Panc1 (cell line): ENCODE data around the gene RAC3. TPM values are rescaled to one million over a fixed set of nuclear protein-coding genes. Genes with fewer than 3 reads are reported as not detected.

Experiments used
- ATAC-seq: fragments of 200-7000 bp; cut with Tn5 transposase; 2 replicates; pipeline ENCODE4 v1.9.1; 2020; ENCODE audit warnings: mild to moderate bottlenecking, moderate library complexity
- BruUV-seq: library from RNA; stranded (reverse); fragments of 400-500 nt; replicated peaks from 2 replicates; lab custom pipeline; 2021; lab: Mats Ljungman, UMichigan
- CTCF ChIA-PET: fragments of 300-600 bp; sonication (Branson Sonifier 250); formaldehyde crosslinking; loops from one replicate; lab custom pipeline; 2022; ENCODE audit warnings: antibody characterized with exemption; lab: Charles Lee
- POLR2A ChIA-PET: fragments of 300-600 bp; sonication (Branson Sonifier 250); formaldehyde crosslinking; loops from one replicate; lab custom pipeline; 2022; ENCODE audit warnings: antibody characterized with exemption; lab: Charles Lee
- DNase-seq: peaks from one replicate; pipeline ENCODE4 v3.0.0-alpha.2; 2010; ENCODE audit warnings: low read depth, low spot score
- H3K27ac ChIP-seq: 2 replicates; pipeline ENCODE4 v1.5.1; 2011; ENCODE audit warnings: mild to moderate bottlenecking, low read length, inconsistent platforms
- H3K27me3 ChIP-seq: fragments of 200-500 bp; sonication (Bioruptor generic); 2 replicates; pipeline ENCODE4 v1.6.0; 2014; ENCODE audit warnings: low read length, inconsistent platforms; ENCODE audit not compliant: control insufficient read depth, insufficient read depth
- H3K36me3 ChIP-seq: fragments of 200-500 bp; sonication (Bioruptor generic); 2 replicates; pipeline ENCODE4 v1.5.1; 2014; ENCODE audit warnings: inconsistent platforms, mild to moderate bottlenecking, low read length, moderate library complexity; ENCODE audit not compliant: control insufficient read depth, insufficient read depth
- H3K4me1 ChIP-seq: 2 replicates; pipeline ENCODE4 v1.5.1; 2011; ENCODE audit warnings: inconsistent platforms, mild to moderate bottlenecking, low read length, moderate library complexity; ENCODE audit not compliant: control insufficient read depth, insufficient read depth
- H3K4me3 ChIP-seq, 2 experiments: 2 replicates each; pipeline ENCODE4 v1.5.1; 2011 to 2012; ENCODE audit warnings: low read depth in 2 of 2, low read length in 2 of 2, mild to moderate bottlenecking in 2 of 2, inconsistent platforms in 1 of 2, moderate library complexity in 1 of 2
- H3K9me3 ChIP-seq: fragments of 200-500 bp; sonication (Bioruptor generic); 2 replicates; pipeline ENCODE4 v1.5.1; 2014; ENCODE audit warnings: low read depth, mild to moderate bottlenecking, inconsistent platforms, low read length, moderate library complexity; ENCODE audit not compliant: control insufficient read depth, insufficient read depth
- POLR2AphosphoS5 ChIP-seq: IDR thresholded peaks from 2 replicates; pipeline ENCODE4 v1.6.1; 2012; ENCODE audit warnings: mild to moderate bottlenecking, low read depth, low read length, moderate library complexity
- SIN3A ChIP-seq: IDR thresholded peaks from 2 replicates; pipeline ENCODE4 v1.6.1; 2012; ENCODE audit warnings: low read depth, mild to moderate bottlenecking, low read length, moderate library complexity, borderline replicate concordance; ENCODE audit not compliant: insufficient read depth
- TCF7L2 ChIP-seq: IDR thresholded peaks from 2 replicates; pipeline ENCODE4 v1.6.1; 2011; ENCODE audit warnings: mild to moderate bottlenecking, low read depth, low read length, inconsistent platforms
- in situ Hi-C: cut with HindIII; loops from 2 replicates; pipeline ENCODE4 v1.10.0; 2016; ENCODE audit warnings: low sequenced_read_pairs, low pct_unique_long_range_greater_than_20kb
- intact Hi-C: fragments of 100-400 bp; cut with micrococcal nuclease; formaldehyde crosslinking; loops from one replicate; pipeline ENCODE4 v1.10.0; 2022; ENCODE audit not compliant: unreplicated experiment
- total RNA-seq: library from RNA; stranded (reverse); gene quantifications from one replicate; pipeline ENCODE4 v1.2.1, GENCODE V29; 2021; ENCODE audit not compliant: unreplicated experiment
- TF ChIP-seq, protein P1 (sequence below), 2 experiments: IDR thresholded peaks; 2 replicates each; pipeline ENCODE4 v1.6.1; 2011 to 2012; ENCODE audit warnings: low read depth in 2 of 2, control low read depth in 1 of 2, low read length in 1 of 2, mild to moderate bottlenecking in 1 of 2, moderate library complexity in 1 of 2; ENCODE audit not compliant: insufficient read depth in 1 of 2
- TF ChIP-seq, protein P2 (sequence below): fragments of 450-650 bp; IDR thresholded peaks from 2 replicates; pipeline ENCODE4 v1.5.1; 2017; ENCODE audit warnings: mild to moderate bottlenecking

RAC3 gene
- total RNA-seq, 1 experiment from 2014 or later = 39.4 TPM

DNA sequence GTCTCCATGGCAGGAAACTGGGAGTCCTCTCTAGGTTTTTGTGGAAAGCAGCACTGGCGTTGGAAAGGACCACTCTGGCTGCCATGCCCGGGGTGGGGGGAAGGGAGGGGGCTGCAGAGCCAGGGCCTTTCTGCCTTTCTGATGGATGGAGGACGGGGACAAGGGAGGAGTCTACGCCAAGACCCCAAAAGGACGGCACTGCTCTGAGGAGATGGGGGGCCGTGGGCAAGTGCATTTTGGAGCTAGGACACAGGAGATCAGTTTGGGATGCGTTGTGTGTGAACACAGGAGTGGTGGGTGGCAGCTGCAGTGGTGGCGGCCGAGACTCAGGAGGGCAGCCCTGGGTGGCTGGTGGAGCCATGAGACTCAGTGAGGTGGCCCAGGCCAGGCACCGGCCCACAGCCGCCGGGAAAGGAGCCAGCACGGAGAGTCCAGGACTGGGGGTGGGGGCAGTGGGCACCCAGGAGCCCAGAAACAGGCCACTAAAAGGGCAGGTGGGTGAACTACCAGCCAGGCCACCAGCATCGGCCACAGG, 10.8 kb upstream of the RAC3 start:
- TF ChIP-seq, protein P1, sequence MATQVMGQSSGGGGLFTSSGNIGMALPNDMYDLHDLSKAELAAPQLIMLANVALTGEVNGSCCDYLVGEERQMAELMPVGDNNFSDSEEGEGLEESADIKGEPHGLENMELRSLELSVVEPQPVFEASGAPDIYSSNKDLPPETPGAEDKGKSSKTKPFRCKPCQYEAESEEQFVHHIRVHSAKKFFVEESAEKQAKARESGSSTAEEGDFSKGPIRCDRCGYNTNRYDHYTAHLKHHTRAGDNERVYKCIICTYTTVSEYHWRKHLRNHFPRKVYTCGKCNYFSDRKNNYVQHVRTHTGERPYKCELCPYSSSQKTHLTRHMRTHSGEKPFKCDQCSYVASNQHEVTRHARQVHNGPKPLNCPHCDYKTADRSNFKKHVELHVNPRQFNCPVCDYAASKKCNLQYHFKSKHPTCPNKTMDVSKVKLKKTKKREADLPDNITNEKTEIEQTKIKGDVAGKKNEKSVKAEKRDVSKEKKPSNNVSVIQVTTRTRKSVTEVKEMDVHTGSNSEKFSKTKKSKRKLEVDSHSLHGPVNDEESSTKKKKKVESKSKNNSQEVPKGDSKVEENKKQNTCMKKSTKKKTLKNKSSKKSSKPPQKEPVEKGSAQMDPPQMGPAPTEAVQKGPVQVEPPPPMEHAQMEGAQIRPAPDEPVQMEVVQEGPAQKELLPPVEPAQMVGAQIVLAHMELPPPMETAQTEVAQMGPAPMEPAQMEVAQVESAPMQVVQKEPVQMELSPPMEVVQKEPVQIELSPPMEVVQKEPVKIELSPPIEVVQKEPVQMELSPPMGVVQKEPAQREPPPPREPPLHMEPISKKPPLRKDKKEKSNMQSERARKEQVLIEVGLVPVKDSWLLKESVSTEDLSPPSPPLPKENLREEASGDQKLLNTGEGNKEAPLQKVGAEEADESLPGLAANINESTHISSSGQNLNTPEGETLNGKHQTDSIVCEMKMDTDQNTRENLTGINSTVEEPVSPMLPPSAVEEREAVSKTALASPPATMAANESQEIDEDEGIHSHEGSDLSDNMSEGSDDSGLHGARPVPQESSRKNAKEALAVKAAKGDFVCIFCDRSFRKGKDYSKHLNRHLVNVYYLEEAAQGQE (IDR thresholded peaks at IDR 0.05; ENCODE audit: insufficient read depth in 1 of 2, low read depth in 2 of 2, low read length in 1 of 2) = no peak
- TF ChIP-seq, protein P2, sequence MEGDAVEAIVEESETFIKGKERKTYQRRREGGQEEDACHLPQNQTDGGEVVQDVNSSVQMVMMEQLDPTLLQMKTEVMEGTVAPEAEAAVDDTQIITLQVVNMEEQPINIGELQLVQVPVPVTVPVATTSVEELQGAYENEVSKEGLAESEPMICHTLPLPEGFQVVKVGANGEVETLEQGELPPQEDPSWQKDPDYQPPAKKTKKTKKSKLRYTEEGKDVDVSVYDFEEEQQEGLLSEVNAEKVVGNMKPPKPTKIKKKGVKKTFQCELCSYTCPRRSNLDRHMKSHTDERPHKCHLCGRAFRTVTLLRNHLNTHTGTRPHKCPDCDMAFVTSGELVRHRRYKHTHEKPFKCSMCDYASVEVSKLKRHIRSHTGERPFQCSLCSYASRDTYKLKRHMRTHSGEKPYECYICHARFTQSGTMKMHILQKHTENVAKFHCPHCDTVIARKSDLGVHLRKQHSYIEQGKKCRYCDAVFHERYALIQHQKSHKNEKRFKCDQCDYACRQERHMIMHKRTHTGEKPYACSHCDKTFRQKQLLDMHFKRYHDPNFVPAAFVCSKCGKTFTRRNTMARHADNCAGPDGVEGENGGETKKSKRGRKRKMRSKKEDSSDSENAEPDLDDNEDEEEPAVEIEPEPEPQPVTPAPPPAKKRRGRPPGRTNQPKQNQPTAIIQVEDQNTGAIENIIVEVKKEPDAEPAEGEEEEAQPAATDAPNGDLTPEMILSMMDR = no peak
- TF ChIP-seq TCF7L2 (no peak), SIN3A (no peak), POLR2AphosphoS5 (no peak)
- CTCF ChIA-PET = interaction anchor here (0.6 to 5.3 kb wide), 6 partner anchors 10 to 127 kb away, joined by 3 to 37 read pairs (median 10); partner anchors contain the start of gene NOTUM
- in situ Hi-C loops (no loop called here), intact Hi-C loops (loop anchor here (2.0 to 10.0 kb wide), 2 partner anchors 58 to 156 kb away; partner anchors contain the start of gene P4HB)
- POLR2A ChIA-PET = no interaction called here
- no peaks in the 10 kb centered on the region for H3K9me3 ChIP-seq
- DNase-seq (no peak), ATAC-seq (no peak)
- H3K27me3 ChIP-seq = no peaks in the 10 kb centered on the region
- no TSS peak for BruUV-seq
- no peaks in the 10 kb centered on the region; the same call in 1 of the 2 replicates for H3K36me3 ChIP-seq
- H3K4me3 ChIP-seq = peak overlapping the region in 1 of 2 experiments; percentile 74; a peak in 1 of 4 replicates
- H3K27ac ChIP-seq = no peak overlapping the region
- peaks cover 38% of the 10 kb centered on the region for H3K4me1 ChIP-seq

DNA sequence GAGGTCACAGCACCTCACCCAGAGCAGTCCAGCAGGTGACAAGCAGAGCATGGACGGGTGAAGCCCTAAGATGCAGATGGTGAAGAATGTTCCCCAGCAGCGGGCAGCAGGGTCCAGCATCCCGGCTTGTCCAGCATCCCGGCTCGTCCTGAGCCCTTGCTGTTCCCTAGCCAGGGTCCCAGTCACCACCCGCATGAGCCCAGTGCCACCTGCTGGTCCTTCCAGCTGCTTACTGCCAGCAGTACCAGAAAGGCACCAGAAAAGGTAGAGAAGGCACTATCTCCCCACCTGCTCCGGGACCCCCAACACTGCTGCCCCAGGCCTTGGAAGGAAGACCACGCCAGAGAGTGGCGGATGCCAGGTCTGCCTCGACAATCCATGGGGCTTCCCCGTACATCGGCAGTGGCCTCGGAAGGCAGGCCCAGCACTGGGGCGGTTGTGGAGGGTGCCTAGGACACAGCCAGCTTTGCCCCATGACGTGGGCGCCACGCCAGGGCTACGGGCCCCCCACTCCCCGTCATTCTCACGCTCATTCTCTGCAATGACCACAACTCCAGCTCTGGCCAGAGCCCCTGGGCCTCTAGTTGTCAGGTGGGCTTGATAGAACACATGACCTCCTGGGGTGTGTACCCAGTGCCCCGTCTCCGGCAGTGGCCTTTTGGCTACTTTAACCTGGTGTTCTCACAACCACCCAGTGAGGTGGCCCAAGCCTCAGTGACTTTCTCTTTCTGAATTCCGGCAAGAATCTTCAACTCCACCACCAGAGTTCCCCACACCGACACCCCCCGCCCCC, 10.2 kb upstream of the RAC3 start:
- H3K36me3 ChIP-seq = no peaks in the 10 kb centered on the region; the same call in 1 of the 2 replicates
- peak overlapping the region; percentile 63 for H3K27ac ChIP-seq
- peak; percentile 64 for ATAC-seq
- DNase-seq = no peak
- intact Hi-C loops = loop anchor here (2.0 to 10.0 kb wide), 2 partner anchors 59 to 157 kb away; partner anchors contain the start of gene P4HB
- ChIA-PET CTCF (interaction anchor here (0.6 to 5.3 kb wide), 6 partner anchors 9 to 128 kb away, joined by 3 to 37 read pairs (median 6); partner anchors contain the start of genes MAFG and NOTUM), POLR2A (no interaction called here)
- BruUV-seq = no TSS peak
- no peak for TF ChIP-seq POLR2AphosphoS5
- TF ChIP-seq, protein P1 (IDR thresholded peaks at IDR 0.05; ENCODE audit: insufficient read depth in 1 of 2, low read depth in 2 of 2, low read length in 1 of 2) = peak in 1 of 2 experiments; percentile 40; a peak in 1 of 4 replicates
- no peak for TF ChIP-seq TCF7L2
- TF ChIP-seq, protein P2 = peak; percentile 93
- TF ChIP-seq SIN3A = peak; percentile 54; the same call in 1 of the 2 replicates
- in situ Hi-C loops = no loop called here
- H3K4me1 ChIP-seq = peaks cover 38% of the 10 kb centered on the region
- H3K9me3 ChIP-seq = no peaks in the 10 kb centered on the region
- H3K4me3 ChIP-seq = peak overlapping the region; percentile 58 to 74
- no peaks in the 10 kb centered on the region for H3K27me3 ChIP-seq
